ENCODE results near the gene ARFGEF2.
A peak's percentile ranks its signal among the peaks of the same experiment; 100 is the strongest.

Gene ARFGEF2

GRCh38 chr20:48984575-48985219 is 63.2 kb downstream of the ARFGEF2 start:
- no peak overlapping the region for H4K8ac ChIP-seq (ENCODE audit: low read depth, low read length)
- no peaks in the 10 kb centered on the region for H3K27me3 ChIP-seq (ENCODE audit: insufficient read depth, low read length, poor library complexity)

DNA sequence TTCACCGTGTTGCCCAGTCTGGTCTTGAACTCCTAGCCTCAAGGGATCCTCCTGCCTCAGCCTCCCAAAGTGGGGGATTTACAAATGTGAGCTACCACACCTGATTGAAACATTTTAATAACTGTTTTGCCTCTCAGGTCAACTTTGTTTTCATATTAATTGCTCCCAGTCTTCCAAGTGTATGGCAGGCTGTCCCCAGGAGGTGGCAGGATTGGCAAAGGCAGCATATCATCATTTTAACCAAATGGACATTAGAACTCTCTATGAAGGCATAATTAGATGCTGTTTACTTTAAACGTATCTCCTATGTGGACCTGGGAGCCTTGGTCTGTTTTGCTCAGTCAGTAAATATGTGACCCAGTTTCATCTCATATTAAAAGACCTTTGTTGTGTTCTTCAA is 65.4 kb downstream of the ARFGEF2 start:
- Histone ChIP-seq H3K4me1 (ENCODE audit: control insufficient read depth, low read depth, low read length) (no peaks in the 10 kb centered on the region), H3K36me3 (ENCODE audit: control insufficient read depth, insufficient read depth, low read length) (peaks cover 10% of the 10 kb centered on the region), H3K18ac (ENCODE audit: low read length) (no peak overlapping the region), H2BK120ac (ENCODE audit: low read depth, low read length) (no peak overlapping the region), H3K79me2 (ENCODE audit: control insufficient read depth, insufficient read depth, low read length) (no peaks in the 10 kb centered on the region), H3K27ac (ENCODE audit: low read depth, low read length) (no peak overlapping the region), H2BK15ac (replicated peaks; ENCODE audit: low read depth) (no peak overlapping the region), H4K8ac (ENCODE audit: low read depth, low read length) (no peak overlapping the region), H2AK5ac (ENCODE audit: low read length) (no peak overlapping the region), H3K4me3 (ENCODE audit: low read length) (no peak overlapping the region), H3K23ac (ENCODE audit: low read length) (no peak overlapping the region), H3K27me3 (ENCODE audit: insufficient read depth, low read length, poor library complexity) (no peaks in the 10 kb centered on the region), H3K4me2 (ENCODE audit: low read length) (no peak overlapping the region), H4K5ac (ENCODE audit: low read length) (no peak overlapping the region), H2BK5ac (ENCODE audit: low read length) (no peak overlapping the region), H3K4ac (ENCODE audit: low read depth, low read length) (no peak overlapping the region), H3K56ac (ENCODE audit: low read length) (no peak overlapping the region), H3K79me1 (ENCODE audit: low read length) (no peaks in the 10 kb centered on the region), H3K9ac (ENCODE audit: low read length) (no peak overlapping the region)
- no peak for DNase-seq
- no CpG with 5 or more reads among the region's 2 CpGs for WGBS (ENCODE audit: extremely low coverage, insufficient coverage, low lambda C conversion rate)

More at GRCh38 chr20:48984575-48985219, 63.2 kb downstream of the ARFGEF2 start:
- H3K79me2 ChIP-seq (ENCODE audit: control insufficient read depth, insufficient read depth, low read length): no peaks in the 10 kb centered on the region
- no peak overlapping the region for H3K18ac ChIP-seq (ENCODE audit: low read length)
- no peak overlapping the region for H3K56ac ChIP-seq (ENCODE audit: low read length)
- no peak overlapping the region for H3K23ac ChIP-seq (ENCODE audit: low read length)
- no peak overlapping the region for H3K27ac ChIP-seq (ENCODE audit: low read depth, low read length)
- no peak overlapping the region for H2BK120ac ChIP-seq (ENCODE audit: low read depth, low read length)
- H4K5ac ChIP-seq (ENCODE audit: low read length): no peak overlapping the region
- H3K4me1 ChIP-seq (ENCODE audit: control insufficient read depth, low read depth, low read length): no peaks in the 10 kb centered on the region
- H2BK5ac ChIP-seq (ENCODE audit: low read length): no peak overlapping the region
- no peak overlapping the region for H2AK5ac ChIP-seq (ENCODE audit: low read length)
- no peak overlapping the region for H3K4me2 ChIP-seq (ENCODE audit: low read length)
- H3K9ac ChIP-seq (ENCODE audit: low read length): no peak overlapping the region
- no peak overlapping the region for H3K4me3 ChIP-seq (ENCODE audit: low read length)
- no CpG with 5 or more reads among the region's 10 CpGs for WGBS (ENCODE audit: extremely low coverage, insufficient coverage, low lambda C conversion rate)
- no peak overlapping the region for H2BK15ac ChIP-seq (replicated peaks; ENCODE audit: low read depth)
- DNase-seq: peak; percentile 2
- H3K79me1 ChIP-seq (ENCODE audit: low read length): no peaks in the 10 kb centered on the region
- H3K36me3 ChIP-seq (ENCODE audit: control insufficient read depth, insufficient read depth, low read length): peaks cover 10% of the 10 kb centered on the region
- H3K4ac ChIP-seq (ENCODE audit: low read depth, low read length): no peak overlapping the region

GRCh38 chr20:48990467-48990866 is 69.0 kb downstream of the ARFGEF2 start:
- Histone ChIP-seq H3K4me1 (ENCODE audit: control insufficient read depth, low read depth, low read length) (no peaks in the 10 kb centered on the region), H4K5ac (ENCODE audit: low read length) (no peak overlapping the region)

DNA sequence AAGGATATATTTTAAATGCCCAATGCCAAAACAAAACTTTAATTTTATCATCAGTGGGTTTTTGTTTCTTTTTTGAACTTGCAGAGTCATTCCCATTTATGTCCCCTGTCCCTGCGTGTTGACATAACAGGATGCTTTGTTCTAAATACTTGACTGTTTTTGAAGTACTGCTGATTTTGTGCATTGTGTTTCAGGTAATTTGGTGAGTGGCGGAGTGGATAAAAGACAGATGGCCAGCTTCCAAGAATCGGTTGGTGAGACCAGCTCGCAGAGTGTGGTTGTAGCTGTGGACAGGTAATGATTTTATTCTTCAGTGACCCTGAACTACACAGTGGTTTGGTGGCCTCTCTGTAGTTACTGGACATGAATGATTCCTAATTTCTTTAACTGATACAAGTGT is 74.1 kb downstream of the ARFGEF2 start:
- Histone ChIP-seq H3K36me3 (ENCODE audit: control insufficient read depth, insufficient read depth, low read length) (peaks cover 10% of the 10 kb centered on the region), H2BK5ac (ENCODE audit: low read length) (no peak overlapping the region), H2AK5ac (ENCODE audit: low read length) (no peak overlapping the region), H3K4me1 (ENCODE audit: control insufficient read depth, low read depth, low read length) (no peaks in the 10 kb centered on the region), H3K27me3 (ENCODE audit: insufficient read depth, low read length, poor library complexity) (no peaks in the 10 kb centered on the region), H3K23ac (ENCODE audit: low read length) (no peak overlapping the region), H3K9ac (ENCODE audit: low read length) (no peak overlapping the region), H3K27ac (ENCODE audit: low read depth, low read length) (no peak overlapping the region), H3K79me2 (ENCODE audit: control insufficient read depth, insufficient read depth, low read length) (no peaks in the 10 kb centered on the region), H3K4ac (ENCODE audit: low read depth, low read length) (no peak overlapping the region), H3K4me2 (ENCODE audit: low read length) (no peak overlapping the region), H4K8ac (ENCODE audit: low read depth, low read length) (no peak overlapping the region), H4K5ac (ENCODE audit: low read length) (no peak overlapping the region), H3K18ac (ENCODE audit: low read length) (no peak overlapping the region), H2BK15ac (replicated peaks; ENCODE audit: low read depth) (no peak overlapping the region), H3K79me1 (ENCODE audit: low read length) (no peaks in the 10 kb centered on the region), H2BK120ac (ENCODE audit: low read depth, low read length) (no peak overlapping the region), H3K4me3 (ENCODE audit: low read length) (no peak overlapping the region), H3K56ac (ENCODE audit: low read length) (no peak overlapping the region)
- DNase-seq: no peak
- no CpG with 5 or more reads among the region's 4 CpGs for WGBS (ENCODE audit: extremely low coverage, insufficient coverage, low lambda C conversion rate)

More at GRCh38 chr20:48990467-48990866, 69.0 kb downstream of the ARFGEF2 start:
- Histone ChIP-seq H3K27me3 (ENCODE audit: insufficient read depth, low read length, poor library complexity) (no peaks in the 10 kb centered on the region), H3K27ac (ENCODE audit: low read depth, low read length) (no peak overlapping the region), H3K56ac (ENCODE audit: low read length) (no peak overlapping the region), H3K9ac (ENCODE audit: low read length) (no peak overlapping the region), H2AK5ac (ENCODE audit: low read length) (no peak overlapping the region), H3K4ac (ENCODE audit: low read depth, low read length) (no peak overlapping the region), H3K18ac (ENCODE audit: low read length) (no peak overlapping the region), H3K79me2 (ENCODE audit: control insufficient read depth, insufficient read depth, low read length) (no peaks in the 10 kb centered on the region), H2BK15ac (replicated peaks; ENCODE audit: low read depth) (no peak overlapping the region), H3K23ac (ENCODE audit: low read length) (no peak overlapping the region), H3K79me1 (ENCODE audit: low read length) (no peaks in the 10 kb centered on the region), H2BK5ac (ENCODE audit: low read length) (no peak overlapping the region), H2BK120ac (ENCODE audit: low read depth, low read length) (no peak overlapping the region), H3K4me3 (ENCODE audit: low read length) (no peak overlapping the region), H3K36me3 (ENCODE audit: control insufficient read depth, insufficient read depth, low read length) (peaks cover 11% of the 10 kb centered on the region), H4K8ac (ENCODE audit: low read depth, low read length) (no peak overlapping the region), H3K4me2 (ENCODE audit: low read length) (no peak overlapping the region)
- WGBS (ENCODE audit: extremely low coverage, insufficient coverage, low lambda C conversion rate): no CpG with 5 or more reads among the region's 1 CpG
- DNase-seq: no peak

GRCh38 chr20:48999890-49000870 is 78.7 kb downstream of the ARFGEF2 start:
- Histone ChIP-seq H3K4me2 (ENCODE audit: low read length) (no peak overlapping the region), H3K27me3 (ENCODE audit: insufficient read depth, low read length, poor library complexity) (no peaks in the 10 kb centered on the region), H4K8ac (ENCODE audit: low read depth, low read length) (no peak overlapping the region), H4K5ac (ENCODE audit: low read length) (no peak overlapping the region), H3K9ac (ENCODE audit: low read length) (no peak overlapping the region), H3K23ac (ENCODE audit: low read length) (no peak overlapping the region), H3K4me3 (ENCODE audit: low read length) (no peak overlapping the region), H2BK5ac (ENCODE audit: low read length) (no peak overlapping the region), H3K4me1 (ENCODE audit: control insufficient read depth, low read depth, low read length) (no peaks in the 10 kb centered on the region), H2BK15ac (replicated peaks; ENCODE audit: low read depth) (no peak overlapping the region), H3K79me1 (ENCODE audit: low read length) (no peaks in the 10 kb centered on the region), H3K36me3 (ENCODE audit: control insufficient read depth, insufficient read depth, low read length) (peaks cover 9% of the 10 kb centered on the region), H3K79me2 (ENCODE audit: control insufficient read depth, insufficient read depth, low read length) (no peaks in the 10 kb centered on the region), H2BK120ac (ENCODE audit: low read depth, low read length) (no peak overlapping the region), H3K4ac (ENCODE audit: low read depth, low read length) (no peak overlapping the region), H3K56ac (ENCODE audit: low read length) (no peak overlapping the region), H3K27ac (ENCODE audit: low read depth, low read length) (no peak overlapping the region), H3K18ac (ENCODE audit: low read length) (no peak overlapping the region), H2AK5ac (ENCODE audit: low read length) (no peak overlapping the region)
- WGBS (ENCODE audit: extremely low coverage, insufficient coverage, low lambda C conversion rate): no CpG with 5 or more reads among the region's 3 CpGs
- DNase-seq: no peak

All from mesendoderm (in vitro differentiated cells).